ENCODE data around the gene LEMD2.

LEMD2 gene

GRCh38 chr6:33788694-33789549 is at the start of gene LEMD2:
TSS of gene LEMD2 (minus strand) at chr6:33789130. CDS start at chr6:33789116, 14 bp downstream.
- no peaks in the 10 kb centered on the region for H4K20me1 ChIP-seq (ENCODE audit: insufficient read depth, low read length)
- no peaks in the 10 kb centered on the region for H3K27me3 ChIP-seq (ENCODE audit: insufficient read depth, low read length)
- H3K9ac ChIP-seq (ENCODE audit: low read length) = peak within 1 kb of the TSS; percentile 96
- TF ChIP-seq EZH2 (IDR thresholded peaks at IDR 0.05; ENCODE audit: borderline replicate concordance, low read length) (no peak), CTCF (IDR thresholded peaks at IDR 0.05; ENCODE audit: low read length) (no peak)
- H3K9me2 ChIP-seq (ENCODE audit: low read depth, low read length) = no peaks in the 10 kb centered on the region
- peak within 1 kb of the TSS; percentile 99 for H3K4me3 ChIP-seq (ENCODE audit: low read depth, low read length, poor library complexity, severe bottlenecking)
- no peaks in the 10 kb centered on the region for H3F3A ChIP-seq (ENCODE audit: insufficient read depth, low read length)
- H3K27ac ChIP-seq (ENCODE audit: low read depth, low read length, poor library complexity, severe bottlenecking) = no peak within 1 kb of the TSS
- H3K36me3 ChIP-seq (ENCODE audit: insufficient read depth, low read length) = peaks cover 11% of the 10 kb centered on the region; the same call in 1 of the 2 replicates
- no peaks in the 10 kb centered on the region for H3K79me2 ChIP-seq (ENCODE audit: insufficient read depth, low read length)
- H3K9me3 ChIP-seq (ENCODE audit: low read length) = no peaks in the 10 kb centered on the region
- peak within 1 kb of the TSS; percentile 89 for H3K4me2 ChIP-seq (ENCODE audit: low read length)
- H3K4me1 ChIP-seq (ENCODE audit: insufficient read depth, low read length, severe bottlenecking) = peaks cover 30% of the 10 kb centered on the region
- H2AFZ ChIP-seq (ENCODE audit: low read length) = peak within 1 kb of the TSS; percentile 87; the same call in 1 of the 2 replicates

- Histone ChIP-seq H3K9me2 (ENCODE audit: low read depth, low read length) (no peaks in the 10 kb centered on the region), H3K27me3 (ENCODE audit: insufficient read depth, low read length) (0 out of 2 replicates have a peak, but pooled peaks cover 3% of the 10 kb centered on the region), H3K4me1 (ENCODE audit: insufficient read depth, low read length, severe bottlenecking) (no peaks in the 10 kb centered on the region), H3K36me3 (ENCODE audit: insufficient read depth, low read length) (no peaks in the 10 kb centered on the region), H3K4me3 (ENCODE audit: low read depth, low read length, poor library complexity, severe bottlenecking) (no peak overlapping the region), H3K27ac (ENCODE audit: low read depth, low read length, poor library complexity, severe bottlenecking) (no peak overlapping the region), H2AFZ (ENCODE audit: low read length) (no peak overlapping the region), H4K20me1 (ENCODE audit: insufficient read depth, low read length) (no peaks in the 10 kb centered on the region), H3K79me2 (ENCODE audit: insufficient read depth, low read length) (no peaks in the 10 kb centered on the region), H3F3A (ENCODE audit: insufficient read depth, low read length) (no peaks in the 10 kb centered on the region), H3K4me2 (ENCODE audit: low read length) (no peak overlapping the region), H3K9ac (ENCODE audit: low read length) (no peak overlapping the region), H3K9me3 (ENCODE audit: low read length) (no peaks in the 10 kb centered on the region)
- TF ChIP-seq EZH2 (IDR thresholded peaks at IDR 0.05; ENCODE audit: borderline replicate concordance, low read length) = no peak
- no peak for TF ChIP-seq CTCF (IDR thresholded peaks at IDR 0.05; ENCODE audit: low read length)
Observed at GRCh38 chr6:33837971-33838665, 49.2 kb upstream of the LEMD2 start.

- H4K20me1 ChIP-seq (ENCODE audit: insufficient read depth, low read length) = no peaks in the 10 kb centered on the region
- H3K79me2 ChIP-seq (ENCODE audit: insufficient read depth, low read length) = no peaks in the 10 kb centered on the region
- no peak overlapping the region for H3K4me3 ChIP-seq (ENCODE audit: low read depth, low read length, poor library complexity, severe bottlenecking)
- no peak overlapping the region for H3K9ac ChIP-seq (ENCODE audit: low read length)
- no peaks in the 10 kb centered on the region for H3K4me1 ChIP-seq (ENCODE audit: insufficient read depth, low read length, severe bottlenecking)
- H3K9me2 ChIP-seq (ENCODE audit: low read depth, low read length) = no peaks in the 10 kb centered on the region
- no peaks in the 10 kb centered on the region for H3K9me3 ChIP-seq (ENCODE audit: low read length)
- H3F3A ChIP-seq (ENCODE audit: insufficient read depth, low read length) = no peaks in the 10 kb centered on the region
- H3K36me3 ChIP-seq (ENCODE audit: insufficient read depth, low read length) = no peaks in the 10 kb centered on the region
- H2AFZ ChIP-seq (ENCODE audit: low read length) = no peak overlapping the region
- no peak overlapping the region for H3K27ac ChIP-seq (ENCODE audit: low read depth, low read length, poor library complexity, severe bottlenecking)
- no peak for TF ChIP-seq EZH2 (IDR thresholded peaks at IDR 0.05; ENCODE audit: borderline replicate concordance, low read length)
- TF ChIP-seq CTCF (IDR thresholded peaks at IDR 0.05; ENCODE audit: low read length) = no peak
- H3K4me2 ChIP-seq (ENCODE audit: low read length) = no peak overlapping the region
- 0 out of 2 replicates have a peak, but pooled peaks cover 3% of the 10 kb centered on the region for H3K27me3 ChIP-seq (ENCODE audit: insufficient read depth, low read length)
Observed at GRCh38 chr6:33836806-33837469, 48.0 kb upstream of the LEMD2 start.

Data from OCI-LY1 (cell line).